Thoracic aorta (tissue), 2 donors: ENCODE results near the gene CMTM6. TPM values are rescaled to one million over a fixed set of nuclear protein-coding genes. Genes with fewer than 3 reads are reported as not detected.

Experiments used
- ATAC-seq: fragments of 150-250 bp; one replicate; pipeline ENCODE4 v1.8.0; 2017; ENCODE audit warnings: low read depth; ENCODE audit not compliant: insufficient number of reproducible peaks, low FRiP score
- DNase-seq: peaks from one replicate; pipeline ENCODE4 v3.0.0-alpha.2; 2020; ENCODE audit warnings: low spot score
- H3K27ac ChIP-seq, 2 donors: fragments of 200-600 bp; sonication (generic); 1 replicate in 1 of 2; 2 replicates in 1 of 2; pipeline ENCODE4 v1.5.1; 2016; ENCODE audit warnings: mild to moderate bottlenecking in 2 of 2, moderate library complexity in 2 of 2
- H3K27me3 ChIP-seq: fragments of 200-600 bp; sonication (generic); replicated peaks from 2 replicates; pipeline ENCODE4 v1.6.0; 2016; ENCODE audit warnings: mild to moderate bottlenecking; ENCODE audit not compliant: insufficient read depth
- H3K36me3 ChIP-seq: fragments of 200-600 bp; sonication (generic); one replicate; pipeline ENCODE4 v1.5.1; 2016
- H3K4me1 ChIP-seq, 2 donors: fragments of 200-600 bp; sonication (generic); 1 replicate in 1 of 2; 2 replicates in 1 of 2; pipeline versions ENCODE4 v1.5.1 to v1.6.0; 2016; ENCODE audit warnings: low read depth in 2 of 2, mild to moderate bottlenecking in 1 of 2; ENCODE audit not compliant: control insufficient read depth in 1 of 2
- H3K4me3 ChIP-seq: fragments of 200-600 bp; sonication (generic); 2 replicates; pipeline ENCODE4 v1.5.1; 2016; ENCODE audit warnings: mild to moderate bottlenecking
- H3K9me3 ChIP-seq: fragments of 200-600 bp; sonication (generic); 2 replicates; pipeline ENCODE4 v1.5.1; 2016
- CTCF ChIP-seq: fragments of 200-600 bp; sonication (generic); IDR thresholded peaks from one replicate; pipeline ENCODE4 v1.5.1; 2019; ENCODE audit warnings: antibody characterized with exemption
- total RNA-seq, 2 donors: library from RNA; depleted of rRNA; stranded (reverse); fragments of >200 nt; gene quantifications; one replicate each; pipeline versions ENCODE4 v1.1.0 to v1.2.3, GENCODE V29; 2016

The CMTM6 gene
- total RNA-seq, 2 donors from 2014 or later = 42.1 to 62.3 TPM

GRCh38 chr3:32459450-32459849, 43.2 kb downstream of the CMTM6 start:
- Histone ChIP-seq H3K9me3 (no peaks in the 10 kb centered on the region), H3K4me1 (peaks cover 0 to 3% of the 10 kb centered on the region in 2 donors), H3K4me3 (no peak overlapping the region), H3K27me3 (no peaks in the 10 kb centered on the region), H3K36me3 (no peaks in the 10 kb centered on the region), H3K27ac (no peak overlapping the region)
- DNase-seq (no peak), ATAC-seq (no peak)
- TF ChIP-seq CTCF = no peak

GRCh38 chr3:32457971-32458471, 44.6 kb downstream of the CMTM6 start:
- Histone ChIP-seq H3K4me1 (peaks cover 0 to 3% of the 10 kb centered on the region in 2 donors), H3K36me3 (no peaks in the 10 kb centered on the region), H3K27me3 (no peaks in the 10 kb centered on the region), H3K4me3 (peak overlapping the region; percentile 14), H3K9me3 (no peaks in the 10 kb centered on the region), H3K27ac (no peak overlapping the region)
- TF ChIP-seq CTCF = no peak
- no peak for ATAC-seq
- DNase-seq = no peak

- no peaks in the 10 kb centered on the region for H3K27me3 ChIP-seq
- no peaks in the 10 kb centered on the region for H3K36me3 ChIP-seq
- DNase-seq = no peak
- TF ChIP-seq CTCF = no peak
- H3K4me3 ChIP-seq = no peak overlapping the region
- H3K9me3 ChIP-seq = no peaks in the 10 kb centered on the region
- H3K27ac ChIP-seq = no peak overlapping the region
- no peak for ATAC-seq
- no peaks in the 10 kb centered on the region for H3K4me1 ChIP-seq
Measured at GRCh38 chr3:32456429-32457130, 46.1 kb downstream of the CMTM6 start.

- H3K27ac ChIP-seq = no peak overlapping the region
- TF ChIP-seq CTCF = no peak
- no peaks in the 10 kb centered on the region for H3K27me3 ChIP-seq
- H3K9me3 ChIP-seq = no peaks in the 10 kb centered on the region
- DNase-seq = no peak
- H3K4me3 ChIP-seq = no peak overlapping the region
- no peak for ATAC-seq
- H3K4me1 ChIP-seq = no peaks in the 10 kb centered on the region
- H3K36me3 ChIP-seq = no peaks in the 10 kb centered on the region
Measured at GRCh38 chr3:32455609-32456428, 46.8 kb downstream of the CMTM6 start.
